Fibroblast of lung (primary cell): ENCODE data around the gene KIAA1549. TPM values are rescaled to one million over a fixed set of nuclear protein-coding genes. Genes with fewer than 3 reads are reported as not detected.
A peak's percentile ranks its signal among the peaks of the same experiment; 100 is the strongest.

Experiments
- DNase-seq, 2 donors: peaks; one replicate each; pipeline versions ENCODE4 v3.0.0 to v3.0.0-alpha.2; 2010; ENCODE audit warnings: low read depth in 2 of 2
- H2AFZ ChIP-seq: 2 replicates; pipeline ENCODE4 v1.5.1; 2012; ENCODE audit warnings: low read length, control low read depth, inconsistent platforms
- H3K27ac ChIP-seq: 2 replicates; pipeline ENCODE4 v1.5.1; 2011; ENCODE audit warnings: low read length, control low read depth; ENCODE audit not compliant: insufficient read depth
- H3K27me3 ChIP-seq: 2 replicates; pipeline ENCODE4 v1.5.1; 2011; ENCODE audit warnings: mild to moderate bottlenecking, low read length; ENCODE audit not compliant: control insufficient read depth, insufficient read depth
- H3K36me3 ChIP-seq: 2 replicates; pipeline ENCODE4 v1.5.1; 2011; ENCODE audit warnings: low read length; ENCODE audit not compliant: control insufficient read depth, insufficient read depth
- H3K4me1 ChIP-seq: 2 replicates; pipeline ENCODE4 v1.5.1; 2011; ENCODE audit warnings: low read length; ENCODE audit not compliant: control insufficient read depth, insufficient read depth; ENCODE audit errors: extremely low read depth
- H3K4me2 ChIP-seq: 2 replicates; pipeline ENCODE4 v1.5.1; 2011; ENCODE audit warnings: low read length, control low read depth; ENCODE audit not compliant: insufficient read depth; ENCODE audit errors: extremely low read depth
- H3K4me3 ChIP-seq, 4 experiments: fragments of 200-600 bp in 1 of 4; sonication (generic) in 1 of 4; replicated peaks in 1 of 4; 2 replicates each; pipeline ENCODE4 v1.5.1; 2011 to 2016; ENCODE audit warnings: low read length in 4 of 4, low read depth in 3 of 4, mild to moderate bottlenecking in 3 of 4, control low read depth in 2 of 4, inconsistent platforms in 1 of 4, mixed read lengths in 1 of 4; ENCODE audit not compliant: insufficient read depth in 1 of 4; ENCODE audit errors: control extremely low read depth in 1 of 4
- H3K79me2 ChIP-seq: 2 replicates; pipeline ENCODE4 v1.5.1; 2012; ENCODE audit warnings: mild to moderate bottlenecking, low read length, inconsistent platforms; ENCODE audit not compliant: control insufficient read depth, insufficient read depth
- H3K9ac ChIP-seq: 2 replicates; pipeline ENCODE4 v1.5.1; 2011; ENCODE audit warnings: mild to moderate bottlenecking, low read length, control low read depth; ENCODE audit not compliant: insufficient read depth
- H3K9me3 ChIP-seq: 2 replicates; pipeline ENCODE4 v1.5.1; 2012; ENCODE audit warnings: low read depth, low read length; ENCODE audit not compliant: control insufficient read depth, insufficient read depth
- H4K20me1 ChIP-seq: 2 replicates; pipeline ENCODE4 v1.5.1; 2011; ENCODE audit warnings: low read length; ENCODE audit not compliant: control insufficient read depth, insufficient read depth; ENCODE audit errors: extremely low read depth
- CTCF ChIP-seq, 2 donors: IDR thresholded peaks in 1 of 2; conservative IDR thresholded peaks in 1 of 2; 1 replicate in 1 of 2; 2 replicates in 1 of 2; pipeline ENCODE4 v1.5.1; 2011 to 2012; ENCODE audit warnings: low read length in 2 of 2, control low read depth in 1 of 2, inconsistent platforms in 1 of 2, low read depth in 1 of 2, mild to moderate bottlenecking in 1 of 2
- EZH2 ChIP-seq: IDR thresholded peaks from 2 replicates; pipeline ENCODE4 v1.5.1; 2012; ENCODE audit warnings: low read length, control low read depth, mild to moderate bottlenecking; ENCODE audit errors: missing control alignments
- polyA plus RNA-seq, 2 donors: library from polyadenylated mRNA; depleted of rRNA in 1 of 2; stranded (reverse) in 1 of 2; unstranded in 1 of 2; fragments of >200 nt; gene quantifications; 2 replicates each; pipeline ENCODE4 v1.2.1, GENCODE V29; 2011 to 2012; ENCODE audit warnings: missing spikeins in 1 of 2
- total RNA-seq: library from RNA; depleted of rRNA; stranded (reverse); fragments of >200 nt; gene quantifications from 2 replicates; pipeline ENCODE4 v1.2.1, GENCODE V29; 2014

Gene KIAA1549
- total and polyA plus RNA-seq, 2 donors (not counting 1 experiment from before 2014, with no cell fraction given), result 0.48 to 0.66 TPM

DNA sequence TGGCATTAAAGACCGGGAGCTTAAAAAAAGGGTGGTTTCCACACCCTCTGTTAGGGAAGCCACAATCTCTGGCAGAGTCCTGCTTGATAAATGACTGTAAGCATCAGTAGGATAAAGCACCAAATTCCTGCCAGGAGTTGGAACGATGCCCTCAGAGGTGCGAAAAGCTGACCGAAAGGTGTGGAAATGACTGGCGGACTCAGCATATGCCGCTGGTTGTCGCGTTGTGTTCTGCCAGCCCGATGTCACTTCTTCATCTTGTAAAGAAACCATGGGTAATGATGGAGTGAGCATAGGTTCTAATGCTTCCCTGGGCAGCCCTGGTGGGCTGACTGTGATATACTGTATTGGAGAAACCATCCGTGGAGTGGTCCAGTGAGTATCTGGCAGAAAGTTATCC is 62.4 kb downstream of the KIAA1549 start:
- Histone ChIP-seq H3K4me2 (no peak overlapping the region), H3K36me3 (no peaks in the 10 kb centered on the region), H3K27ac (no peak overlapping the region), H3K9me3 (no peaks in the 10 kb centered on the region), H3K4me1 (no peaks in the 10 kb centered on the region), H2AFZ (no peak overlapping the region), H3K9ac (no peak overlapping the region), H4K20me1 (no peaks in the 10 kb centered on the region), H3K4me3 (no peak overlapping the region), H3K27me3 (no peaks in the 10 kb centered on the region), H3K79me2 (no peaks in the 10 kb centered on the region)
- DNase-seq, result no peak
- TF ChIP-seq CTCF (conservative IDR thresholded peaks at IDR 0.05 in 1 of 2, IDR thresholded peaks at IDR 0.05 in 1 of 2; ENCODE audit: low read depth in 1 of 2, low read length in 2 of 2) (no peak), EZH2 (no peak)

DNA sequence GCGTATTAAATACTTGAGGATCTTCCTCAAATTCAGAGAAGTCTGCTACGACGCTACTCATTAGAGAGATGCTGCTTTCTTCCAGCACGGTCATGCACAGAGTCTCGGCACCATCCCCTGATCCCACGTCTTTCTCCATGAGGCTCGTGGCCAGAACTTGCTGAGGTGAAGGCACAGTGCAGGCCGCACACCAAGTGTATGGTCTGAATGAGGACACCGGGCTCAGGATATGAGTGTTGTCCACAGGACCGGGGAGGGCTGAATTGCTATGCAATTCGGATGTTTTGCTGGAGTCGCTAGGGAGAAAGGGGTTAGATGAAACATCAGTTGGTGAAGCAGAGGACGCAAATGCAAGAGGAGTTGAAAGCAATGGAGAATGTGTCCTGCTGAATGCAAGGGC is 63.0 kb downstream of the KIAA1549 start:
- Histone ChIP-seq H2AFZ (no peak overlapping the region), H4K20me1 (no peaks in the 10 kb centered on the region), H3K4me3 (no peak overlapping the region), H3K79me2 (no peaks in the 10 kb centered on the region), H3K27ac (no peak overlapping the region), H3K9ac (no peak overlapping the region), H3K36me3 (no peaks in the 10 kb centered on the region), H3K9me3 (no peaks in the 10 kb centered on the region), H3K27me3 (no peaks in the 10 kb centered on the region), H3K4me1 (no peaks in the 10 kb centered on the region), H3K4me2 (no peak overlapping the region)
- TF ChIP-seq EZH2 (no peak), CTCF (conservative IDR thresholded peaks at IDR 0.05 in 1 of 2, IDR thresholded peaks at IDR 0.05 in 1 of 2; ENCODE audit: low read depth in 1 of 2, low read length in 2 of 2) (no peak)
- DNase-seq, result no peak

DNA sequence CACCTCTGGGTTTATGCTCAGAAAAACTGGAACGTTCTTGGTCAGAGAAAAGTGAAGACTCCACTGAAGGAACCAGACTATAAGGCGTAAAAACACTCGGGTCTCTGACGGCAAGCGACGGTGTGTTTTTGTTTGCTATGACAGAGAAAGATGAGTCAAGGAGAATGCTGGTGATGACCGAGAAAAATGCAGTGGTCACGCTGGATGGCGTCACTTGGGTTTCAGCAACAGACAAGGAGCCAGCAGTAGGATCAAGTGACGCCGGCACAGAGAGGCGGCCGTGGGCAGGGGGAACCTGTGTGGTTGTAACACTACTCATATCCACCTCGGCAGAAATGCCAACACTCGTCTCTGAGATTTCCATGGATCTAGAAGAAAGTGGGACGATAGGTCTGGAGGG is 63.4 kb downstream of the KIAA1549 start:
- Histone ChIP-seq H4K20me1 (no peaks in the 10 kb centered on the region), H3K4me2 (no peak overlapping the region), H3K27me3 (no peaks in the 10 kb centered on the region), H3K9ac (no peak overlapping the region), H3K79me2 (no peaks in the 10 kb centered on the region), H2AFZ (no peak overlapping the region), H3K36me3 (no peaks in the 10 kb centered on the region), H3K9me3 (no peaks in the 10 kb centered on the region), H3K4me3 (no peak overlapping the region), H3K4me1 (no peaks in the 10 kb centered on the region), H3K27ac (no peak overlapping the region)
- TF ChIP-seq EZH2, result no peak
- no peak for TF ChIP-seq CTCF (conservative IDR thresholded peaks at IDR 0.05 in 1 of 2, IDR thresholded peaks at IDR 0.05 in 1 of 2; ENCODE audit: low read depth in 1 of 2, low read length in 2 of 2)
- peak in 1 of 2 donors; percentile 20 for DNase-seq
